ENCODE measurements around the gene CLMN. TPM values are rescaled to one million over a fixed set of nuclear protein-coding genes. Genes with fewer than 3 reads are reported as not detected.

Gene CLMN
- total and polyA plus RNA-seq, 9 of the 15 experiments (the other 6 are each of a cell fraction or from before 2014, with no cell fraction given): 0.01 to 0.18 (median 0.07) TPM; not detected in 4

DNA sequence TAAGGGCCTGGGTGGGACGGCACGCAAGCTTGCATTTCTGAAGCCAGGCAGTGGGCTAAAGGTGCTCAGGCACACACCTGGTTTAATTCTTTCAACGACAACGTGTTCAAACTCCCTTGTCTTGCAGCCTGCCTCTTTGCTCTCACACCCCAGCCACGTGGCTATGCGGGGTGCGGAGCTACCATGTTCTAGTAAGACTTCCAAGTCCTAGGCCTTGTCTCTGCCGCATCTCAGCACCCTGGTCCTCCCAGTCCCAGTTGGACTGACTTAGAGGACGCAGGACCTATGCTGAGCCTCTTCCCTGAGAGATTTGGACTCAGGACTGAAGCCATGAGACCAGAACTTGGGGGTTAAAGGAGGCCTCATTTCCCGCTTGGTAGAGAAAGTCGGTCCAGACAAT is 62.2 kb downstream of the CLMN start:
- FAIRE-seq: no peak
- in situ Hi-C loops (cut with MboI): no loop called here

More for the DNA sequence above, 62.2 kb downstream of the CLMN start:
- no peak overlapping the region for H3K4me2 ChIP-seq (ENCODE audit: insufficient read depth, low read length)
- intact Hi-C loops (cut with micrococcal nuclease): no loop called here
- H3K9ac ChIP-seq (ENCODE audit: insufficient read depth in 1 of 2, low read depth in 2 of 2, low read length in 2 of 2): no peak overlapping the region
- no peak for ATAC-seq
- H3K4me1 ChIP-seq (replicated peaks in 1 of 2; ENCODE audit: control insufficient read depth in 2 of 2, insufficient read depth in 2 of 2, low read length in 2 of 2): no peaks in the 10 kb centered on the region
- no peaks in the 10 kb centered on the region for H3K79me2 ChIP-seq (ENCODE audit: control insufficient read depth, insufficient read depth, low read length)
- TF ChIP-seq, protein P1, sequence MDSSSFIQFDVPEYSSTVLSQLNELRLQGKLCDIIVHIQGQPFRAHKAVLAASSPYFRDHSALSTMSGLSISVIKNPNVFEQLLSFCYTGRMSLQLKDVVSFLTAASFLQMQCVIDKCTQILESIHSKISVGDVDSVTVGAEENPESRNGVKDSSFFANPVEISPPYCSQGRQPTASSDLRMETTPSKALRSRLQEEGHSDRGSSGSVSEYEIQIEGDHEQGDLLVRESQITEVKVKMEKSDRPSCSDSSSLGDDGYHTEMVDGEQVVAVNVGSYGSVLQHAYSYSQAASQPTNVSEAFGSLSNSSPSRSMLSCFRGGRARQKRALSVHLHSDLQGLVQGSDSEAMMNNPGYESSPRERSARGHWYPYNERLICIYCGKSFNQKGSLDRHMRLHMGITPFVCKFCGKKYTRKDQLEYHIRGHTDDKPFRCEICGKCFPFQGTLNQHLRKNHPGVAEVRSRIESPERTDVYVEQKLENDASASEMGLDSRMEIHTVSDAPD (CRISPR knock-in tag; IDR thresholded peaks at IDR 0.05): no peak
- TF ChIP-seq NFATC3 (IDR thresholded peaks at IDR 0.05) (no peak), POU5F1 (IDR thresholded peaks at IDR 0.05; ENCODE audit: borderline replicate concordance, low read depth, low read length, partially characterized antibody) (no peak), EHMT2 (IDR thresholded peaks at IDR 0.05) (no peak), GABPA (tag; conservative IDR thresholded peaks at IDR 0.05; ENCODE audit: low read depth) (no peak), TBL1XR1 (IDR thresholded peaks at IDR 0.05; ENCODE audit: low read length in 2 of 2) (no peak), POLR2A (conservative IDR thresholded peaks at IDR 0.05) (no peak), ARHGAP35 (IDR thresholded peaks at IDR 0.05; ENCODE audit: partially characterized antibody) (no peak)
- TF ChIP-seq, protein P2, sequence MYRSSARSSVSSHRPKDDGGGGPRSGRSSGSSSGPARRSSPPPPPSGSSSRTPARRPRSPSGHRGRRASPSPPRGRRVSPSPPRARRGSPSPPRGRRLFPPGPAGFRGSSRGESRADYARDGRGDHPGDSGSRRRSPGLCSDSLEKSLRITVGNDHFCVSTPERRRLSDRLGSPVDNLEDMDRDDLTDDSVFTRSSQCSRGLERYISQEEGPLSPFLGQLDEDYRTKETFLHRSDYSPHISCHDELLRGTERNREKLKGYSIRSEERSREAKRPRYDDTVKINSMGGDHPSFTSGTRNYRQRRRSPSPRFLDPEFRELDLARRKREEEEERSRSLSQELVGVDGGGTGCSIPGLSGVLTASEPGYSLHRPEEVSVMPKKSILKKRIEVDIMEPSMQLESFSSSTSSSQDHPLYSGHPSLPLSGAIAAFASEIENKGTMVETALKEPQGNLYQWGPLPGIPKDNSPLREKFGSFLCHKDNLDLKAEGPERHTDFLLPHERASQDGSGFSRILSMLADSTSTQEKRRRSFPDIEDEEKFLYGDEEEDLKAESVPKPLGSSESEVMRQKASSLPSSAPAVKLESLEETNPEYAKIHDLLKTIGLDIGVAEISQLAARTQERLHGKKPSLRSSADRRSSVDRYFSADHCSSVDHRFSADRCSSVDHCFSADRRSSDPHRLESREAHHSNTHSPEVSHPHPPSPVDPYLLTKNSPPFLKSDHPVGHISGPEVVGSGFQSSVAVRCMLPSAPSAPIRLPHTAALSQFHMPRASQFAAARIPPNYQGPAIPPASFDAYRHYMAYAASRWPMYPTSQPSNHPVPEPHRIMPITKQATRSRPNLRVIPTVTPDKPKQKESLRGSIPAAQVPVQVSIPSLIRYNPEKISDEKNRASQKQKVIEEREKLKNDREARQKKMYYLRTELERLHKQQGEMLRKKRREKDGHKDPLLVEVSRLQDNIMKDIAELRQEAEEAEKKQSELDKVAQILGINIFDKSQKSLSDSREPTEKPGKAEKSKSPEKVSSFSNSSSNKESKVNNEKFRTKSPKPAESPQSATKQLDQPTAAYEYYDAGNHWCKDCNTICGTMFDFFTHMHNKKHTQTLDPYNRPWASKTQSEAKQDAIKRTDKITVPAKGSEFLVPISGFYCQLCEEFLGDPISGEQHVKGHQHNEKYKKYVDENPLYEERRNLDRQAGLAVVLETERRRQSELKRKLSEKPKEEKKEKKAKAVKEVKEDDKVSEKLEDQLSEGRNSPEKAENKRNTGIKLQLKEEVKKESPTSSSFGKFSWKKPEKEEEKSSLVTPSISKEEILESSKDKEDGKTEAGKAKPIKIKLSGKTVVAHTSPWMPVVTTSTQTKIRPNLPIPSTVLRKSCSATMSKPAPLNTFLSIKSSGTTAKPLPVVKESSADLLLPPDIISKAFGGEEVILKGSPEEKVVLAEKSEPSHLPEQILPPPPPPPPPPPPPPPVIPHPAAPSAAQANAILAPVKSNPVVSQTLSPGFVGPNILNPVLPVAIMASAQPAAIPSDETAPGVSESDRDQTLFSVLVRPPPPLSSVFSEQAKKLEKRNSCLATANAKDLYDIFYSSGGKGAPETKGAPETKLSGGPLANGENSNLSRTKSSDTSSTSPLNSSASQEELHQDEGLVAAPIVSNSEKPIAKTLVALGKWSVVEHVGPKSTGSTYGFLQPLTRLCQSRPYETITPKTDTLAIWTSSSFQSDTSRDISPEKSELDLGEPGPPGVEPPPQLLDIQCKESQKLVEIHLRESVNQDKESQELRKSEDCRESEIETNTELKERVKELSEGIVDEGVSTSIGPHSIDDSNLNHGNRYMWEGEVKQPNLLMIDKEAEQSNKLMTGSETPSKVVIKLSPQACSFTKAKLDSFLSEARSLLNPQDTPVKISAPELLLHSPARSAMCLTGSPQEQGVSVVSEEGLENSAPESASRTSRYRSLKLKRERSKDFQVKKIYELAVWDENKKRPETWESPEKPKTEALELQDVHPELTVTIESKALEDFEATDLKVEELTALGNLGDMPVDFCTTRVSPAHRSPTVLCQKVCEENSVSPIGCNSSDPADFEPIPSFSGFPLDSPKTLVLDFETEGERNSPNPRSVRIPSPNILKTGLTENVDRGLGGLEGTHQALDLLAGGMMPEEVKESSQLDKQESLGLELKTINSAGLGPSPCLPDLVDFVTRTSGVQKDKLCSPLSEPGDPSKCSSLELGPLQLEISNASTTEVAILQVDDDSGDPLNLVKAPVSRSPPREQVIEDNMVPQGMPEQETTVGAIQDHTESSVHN (IDR thresholded peaks at IDR 0.05; ENCODE audit: borderline replicate concordance in 1 of 2, low read depth in 1 of 2): no peak
- H3K27me3 ChIP-seq (ENCODE audit: control insufficient read depth in 2 of 2, insufficient read depth in 2 of 2, low read length in 2 of 2): peaks cover 2 to 37% of the 10 kb centered on the region in 2 experiments; a peak in 2 of 5 replicates
- no peaks in the 10 kb centered on the region for H3K9me1 ChIP-seq (ENCODE audit: control insufficient read depth, insufficient read depth, low read length)
- 7% methylated on average over 11 of the region's 11 CpGs for WGBS (ENCODE audit: insufficient coverage, low coverage, missing lambda C conversion rate)
- POLR2A ChIA-PET: no interaction called here
- DNase-seq (ENCODE audit: extremely low read depth in 1 of 4, low spot score in 3 of 4): no peak
- no peaks in the 10 kb centered on the region for H4K20me1 ChIP-seq (replicated peaks; ENCODE audit: control insufficient read depth, insufficient read depth, low read length)
- H3K4me3 ChIP-seq: no peak overlapping the region
- no peaks in the 10 kb centered on the region for H3K9me3 ChIP-seq (replicated peaks; ENCODE audit: control insufficient read depth, insufficient read depth, low read depth, low read length)
- no peak overlapping the region for H3K27ac ChIP-seq (ENCODE audit: extremely low read depth, low read depth, low read length)
- H3K36me3 ChIP-seq (ENCODE audit: control insufficient read depth, insufficient read depth, low read length): no peaks in the 10 kb centered on the region
- CTCF ChIA-PET (ENCODE audit: low intra/inter-chr PET ratio): no interaction called here
- no peak overlapping the region for H2AFZ ChIP-seq (ENCODE audit: low read depth, low read length)
- no TSS peak for BruUV-seq (replicated peaks)

All from K562 (cell line).